GM12874 (cell line): Measurements from ENCODE around the gene CACNB4.

Experiments
- CTCF ChIP-seq: IDR thresholded peaks from 2 replicates; pipeline ENCODE4 v1.5.1; 2011; ENCODE audit warnings: low read depth, mild to moderate bottlenecking, control low read depth, low read length, moderate library complexity; ENCODE audit not compliant: insufficient read depth

CACNB4 gene

GRCh38 chr2:151878655-151879563 is 219.9 kb downstream of the CACNB4 start:
- no peak for TF ChIP-seq CTCF

- TF ChIP-seq CTCF = no peak
These were observed 220.6 kb downstream of the CACNB4 start for GRCh38 chr2:151878204-151878603.

- no peak for TF ChIP-seq CTCF
These were observed 226.4 kb downstream of the CACNB4 start for GRCh38 chr2:151872463-151872862.

- no peak for TF ChIP-seq CTCF
These were observed 229.6 kb downstream of the CACNB4 start for GRCh38 chr2:151869291-151869690.

- TF ChIP-seq CTCF = no peak
These were observed 236.1 kb downstream of the CACNB4 start for GRCh38 chr2:151862700-151863099.

- TF ChIP-seq CTCF = no peak
These were observed 237.7 kb downstream of the CACNB4 start for GRCh38 chr2:151861174-151861573.

GRCh38 chr2:151860613-151861146 is 238.2 kb downstream of the CACNB4 start:
- TF ChIP-seq CTCF = no peak
